Measurements from ENCODE around the gene APOO.

- TF ChIP-seq EZH2 (IDR thresholded peaks at IDR 0.05; ENCODE audit: insufficient read depth, poor library complexity, severe bottlenecking) (no peak), EZH2phosphoT487 (IDR thresholded peaks at IDR 0.05; ENCODE audit: insufficient read depth, low read depth) (no peak)
Measured at GRCh38 chrX:23849241-23849640, 58.5 kb downstream of the APOO start.

Measured in GM23248 (cell line).